Adrenal gland (tissue), 5 donors: ENCODE results near the gene PLCB1.

ENCODE experiments used
- CTCF ChIP-seq, 6 experiments: fragments of 450-650 bp in 4 of 6; fragments of 200-600 bp in 2 of 6; sonication (generic) in 1 of 6; IDR thresholded peaks; 1 replicate in 5 of 6; 2 replicates in 1 of 6; pipeline versions ENCODE4 v1.5.1 to v1.8.0; 2016 to 2021; ENCODE audit warnings: antibody characterized with exemption in 6 of 6, mild to moderate bottlenecking in 2 of 6, moderate library complexity in 1 of 6
- POLR2A ChIP-seq, 2 donors: fragments of 450-650 bp; IDR thresholded peaks; one replicate each; pipeline ENCODE4 v1.6.1; 2017; ENCODE audit warnings: antibody characterized with exemption in 2 of 2, mild to moderate bottlenecking in 2 of 2, moderate library complexity in 1 of 2
- donor health status: DM: no; HTN: no; CAD: no.

GRCh38 chr20:8432435-8433148, 300.5 kb downstream of the PLCB1 start:
- TF ChIP-seq CTCF (IDR thresholded peaks at IDR 0.05) (no peak), POLR2A (IDR thresholded peaks at IDR 0.05) (no peak)
